ENCODE measurements around the gene PFKL.

PFKL gene

DNA sequence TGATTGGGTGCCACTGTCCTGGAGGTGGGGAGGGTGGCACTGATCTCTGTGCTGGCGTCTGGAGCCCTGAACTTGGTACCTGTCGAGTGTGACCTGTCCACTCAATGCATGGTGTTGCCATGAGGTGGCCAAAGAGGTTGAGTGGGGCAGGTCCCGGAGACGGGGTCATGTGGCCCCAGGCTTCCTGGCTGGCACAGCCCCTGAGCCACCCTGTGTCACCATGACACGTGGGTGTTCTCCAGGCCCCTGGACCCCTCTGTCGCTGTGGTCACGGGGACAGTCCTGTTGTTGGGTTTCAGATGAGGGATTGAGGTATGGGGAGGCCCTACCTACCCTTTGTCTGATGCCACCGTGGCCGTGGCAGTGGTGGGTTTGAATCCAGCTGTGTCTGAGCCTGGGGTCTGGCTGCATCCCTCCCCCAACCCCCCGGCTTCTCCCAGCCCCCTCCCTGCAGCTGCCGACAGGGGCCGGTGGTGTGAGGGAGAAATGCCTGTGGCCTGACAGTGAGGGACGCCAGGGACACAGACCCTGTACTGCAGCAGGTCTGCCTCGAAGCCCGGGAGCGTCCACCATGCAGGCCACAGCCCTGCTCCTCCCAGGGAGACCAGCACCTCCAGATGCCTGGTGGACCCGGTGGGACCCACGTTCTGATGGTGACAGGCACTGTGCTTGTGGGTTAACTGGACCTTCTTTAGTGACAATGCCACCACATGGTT lies 65.6 kb downstream of the PFKL start:
- no peak for DNase-seq

DNA sequence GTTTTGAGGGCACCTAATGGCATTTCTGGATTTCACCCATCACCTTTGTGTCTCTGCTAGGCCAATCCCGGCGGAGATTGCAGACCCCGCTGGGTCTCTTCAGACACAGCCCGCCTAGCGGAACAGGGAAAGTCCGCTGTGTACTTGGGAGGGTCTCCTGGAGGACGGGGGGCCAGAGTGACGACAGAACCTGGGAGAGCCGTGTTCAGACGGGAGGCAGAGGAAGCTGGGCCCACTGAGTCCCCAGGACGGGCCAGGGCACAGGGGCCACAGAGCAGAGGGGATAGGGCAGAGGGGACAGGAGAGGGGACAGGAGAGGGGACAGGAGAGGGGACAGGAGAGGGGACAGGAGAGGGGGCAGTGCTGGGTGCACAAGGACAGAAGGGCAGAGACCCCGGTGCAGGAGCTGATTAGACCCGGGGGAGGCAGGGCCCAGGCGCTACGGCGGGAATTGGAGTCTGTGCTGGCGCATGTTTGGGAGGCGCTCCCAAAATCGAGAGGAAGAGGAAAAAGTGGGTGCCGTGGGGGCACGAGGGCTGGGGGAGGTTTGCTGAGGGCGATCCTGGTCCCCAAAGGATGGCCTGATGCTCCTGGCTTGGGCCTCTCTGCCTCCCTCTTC lies 66.2 kb downstream of the PFKL start:
- DNase-seq: no peak

DNA sequence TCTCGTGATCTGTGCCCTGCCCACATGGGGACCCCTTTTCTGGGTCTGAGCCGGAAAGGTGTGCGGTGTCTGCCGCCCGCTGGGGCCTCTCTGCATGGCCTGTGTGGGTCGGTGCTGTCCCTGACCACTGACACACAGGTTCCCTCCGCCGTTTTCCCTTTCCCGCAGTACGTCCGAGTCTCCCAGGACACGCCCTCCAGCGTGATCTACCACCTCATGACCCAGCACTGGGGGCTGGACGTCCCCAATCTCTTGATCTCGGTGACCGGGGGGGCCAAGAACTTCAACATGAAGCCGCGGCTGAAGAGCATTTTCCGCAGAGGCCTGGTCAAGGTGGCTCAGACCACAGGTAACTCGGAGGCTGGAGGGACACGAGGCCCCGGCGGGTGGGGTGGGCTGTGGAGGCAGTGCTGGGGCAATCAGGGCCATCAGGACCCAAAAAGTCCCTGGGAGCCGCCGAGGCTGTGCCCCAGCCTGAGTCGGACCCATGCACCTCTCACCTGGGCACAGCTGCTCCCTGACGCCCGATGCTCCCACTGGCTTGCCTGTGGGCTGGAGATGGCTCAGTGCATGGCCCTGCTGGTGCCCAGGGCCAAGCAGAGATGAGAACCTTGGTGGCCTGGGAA lies 66.8 kb downstream of the PFKL start:
- DNase-seq: no peak

DNA sequence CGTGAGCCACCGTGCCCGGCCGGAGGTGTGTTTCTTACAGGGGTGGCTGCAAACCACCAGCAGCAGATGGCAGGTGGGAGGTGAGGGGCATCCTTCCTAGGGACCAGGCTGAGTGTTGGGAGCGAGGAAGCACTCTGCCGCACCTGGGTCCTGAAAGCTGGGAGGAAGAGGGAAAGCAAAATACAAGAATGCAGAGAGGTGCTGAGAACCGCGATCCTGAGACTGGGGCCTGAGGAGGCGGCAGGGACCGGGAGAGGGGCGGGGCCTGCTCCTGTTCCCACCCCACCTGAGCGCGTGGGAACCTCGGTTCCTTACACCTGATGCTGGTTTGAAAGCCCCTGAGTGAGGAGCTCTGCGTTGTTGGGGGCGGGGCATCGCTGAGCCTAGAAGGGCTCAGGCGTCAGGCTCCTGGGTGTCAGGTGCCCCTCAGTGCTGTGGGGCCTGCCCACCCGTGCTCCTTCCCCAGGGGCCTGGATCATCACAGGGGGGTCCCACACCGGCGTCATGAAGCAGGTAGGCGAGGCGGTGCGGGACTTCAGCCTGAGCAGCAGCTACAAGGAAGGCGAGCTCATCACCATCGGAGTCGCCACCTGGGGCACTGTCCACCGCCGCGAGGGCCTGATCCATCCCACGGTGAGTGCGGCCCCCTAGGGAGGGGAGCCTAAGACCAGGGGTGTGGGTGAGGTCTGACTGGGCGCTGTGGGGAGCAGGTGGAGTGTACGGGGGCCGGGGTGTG lies 69.0 kb downstream of the PFKL start:
- DNase-seq: no peak

DNA sequence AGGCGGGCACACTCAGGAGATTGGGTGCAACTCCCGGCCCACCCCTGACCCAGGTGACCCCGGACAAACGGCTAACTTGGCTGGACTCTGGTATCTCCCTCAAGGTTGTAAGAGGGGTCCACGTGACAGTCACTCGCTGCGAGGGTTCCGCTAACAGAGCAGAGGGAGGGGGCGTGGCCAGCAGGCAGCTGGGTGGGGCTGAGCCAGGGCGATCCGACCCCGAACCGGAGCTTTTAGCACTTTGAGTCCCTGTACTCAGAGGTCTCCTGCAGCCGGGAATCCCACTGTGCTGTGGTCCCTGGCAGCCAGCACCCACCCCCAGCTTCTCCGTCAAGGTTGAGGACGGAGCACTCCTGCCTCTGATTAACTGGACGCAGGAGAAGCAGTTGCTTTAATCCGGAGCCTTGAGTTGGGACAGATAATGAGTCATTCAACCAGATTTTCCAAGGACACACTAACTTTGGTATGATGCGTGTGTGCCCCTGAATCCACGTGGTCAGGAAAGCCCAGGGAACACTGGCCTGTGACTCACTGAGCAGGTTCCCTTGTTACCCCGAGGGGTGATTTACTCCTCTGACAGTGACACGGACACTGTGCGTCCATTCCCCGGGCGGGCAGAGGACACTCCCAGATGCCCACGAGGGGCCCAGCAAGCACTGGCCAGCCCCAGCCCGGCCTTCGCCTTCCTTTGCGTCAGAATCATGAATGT lies 70.3 kb downstream of the PFKL start:
- peak; percentile 23 for DNase-seq

DNA sequence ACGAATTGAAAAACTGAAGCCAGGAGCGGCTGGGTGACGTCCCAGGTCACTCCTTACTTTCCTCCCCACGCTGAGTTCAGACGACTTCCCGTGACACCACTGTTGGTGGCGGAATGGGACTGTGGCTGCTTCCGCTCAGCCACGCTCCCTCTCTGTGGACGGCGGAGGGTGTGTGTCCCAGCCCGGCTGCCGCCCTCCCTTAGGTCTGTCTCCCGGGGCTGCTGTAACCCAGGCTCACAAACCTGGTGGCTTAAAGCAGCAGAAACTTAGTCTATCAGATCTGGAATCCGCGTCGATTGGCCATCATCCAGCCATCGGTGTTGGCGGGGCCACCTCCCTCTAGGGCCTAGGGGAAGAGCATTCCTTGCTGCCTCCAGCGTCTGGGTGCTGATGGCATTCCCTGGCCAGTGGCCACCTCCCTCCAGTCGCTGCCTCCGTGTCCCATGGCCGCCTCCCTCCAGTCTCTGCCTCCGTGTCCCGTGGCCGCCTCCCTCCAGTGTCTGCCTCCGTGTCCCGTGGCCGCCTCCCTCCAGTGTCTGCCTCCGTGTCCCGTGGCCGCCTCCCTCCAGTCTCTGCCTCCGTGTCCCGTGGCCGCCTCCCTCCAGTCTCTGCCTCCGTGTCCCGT lies 71.0 kb downstream of the PFKL start:
- no peak for DNase-seq

DNA sequence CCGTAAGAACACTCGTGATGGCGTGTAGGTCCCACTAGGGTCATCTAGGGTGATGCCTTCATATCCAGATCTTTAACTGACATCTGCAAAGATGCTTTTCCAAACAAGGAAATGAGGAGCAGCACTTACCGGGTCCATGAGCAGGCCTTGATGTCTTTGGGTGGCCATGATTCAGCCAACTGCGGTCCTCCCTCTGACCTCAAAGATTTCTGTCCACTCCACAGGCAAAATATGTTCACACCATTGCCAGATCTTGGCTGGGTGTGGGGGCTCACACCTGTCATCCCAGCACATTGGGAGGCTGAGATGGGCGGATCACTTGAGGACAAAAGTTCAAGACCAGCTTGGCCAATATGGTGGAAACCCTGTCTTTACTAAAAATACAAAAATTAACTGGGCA lies 71.7 kb downstream of the PFKL start:
- no peak for DNase-seq

DNA sequence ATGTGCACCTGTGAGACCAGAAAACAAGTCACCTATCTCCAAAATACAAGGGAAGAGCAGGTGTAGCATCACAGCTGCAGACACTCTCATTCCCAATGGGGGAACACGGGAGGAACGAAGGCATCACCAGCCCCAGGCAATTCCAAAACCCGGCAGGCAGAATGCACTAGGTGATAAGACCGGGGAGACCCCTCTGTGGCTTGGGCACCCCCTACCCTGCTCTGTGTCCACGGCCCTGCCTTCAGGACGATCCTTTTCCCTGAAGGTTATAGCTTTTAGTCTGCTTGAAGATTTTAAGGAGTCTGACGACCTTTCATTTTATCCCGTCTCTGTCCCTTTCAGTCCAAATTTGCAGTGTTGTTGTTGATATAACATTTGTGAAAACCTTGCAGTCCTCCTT lies 72.8 kb downstream of the PFKL start:
- no peak for DNase-seq

DNA sequence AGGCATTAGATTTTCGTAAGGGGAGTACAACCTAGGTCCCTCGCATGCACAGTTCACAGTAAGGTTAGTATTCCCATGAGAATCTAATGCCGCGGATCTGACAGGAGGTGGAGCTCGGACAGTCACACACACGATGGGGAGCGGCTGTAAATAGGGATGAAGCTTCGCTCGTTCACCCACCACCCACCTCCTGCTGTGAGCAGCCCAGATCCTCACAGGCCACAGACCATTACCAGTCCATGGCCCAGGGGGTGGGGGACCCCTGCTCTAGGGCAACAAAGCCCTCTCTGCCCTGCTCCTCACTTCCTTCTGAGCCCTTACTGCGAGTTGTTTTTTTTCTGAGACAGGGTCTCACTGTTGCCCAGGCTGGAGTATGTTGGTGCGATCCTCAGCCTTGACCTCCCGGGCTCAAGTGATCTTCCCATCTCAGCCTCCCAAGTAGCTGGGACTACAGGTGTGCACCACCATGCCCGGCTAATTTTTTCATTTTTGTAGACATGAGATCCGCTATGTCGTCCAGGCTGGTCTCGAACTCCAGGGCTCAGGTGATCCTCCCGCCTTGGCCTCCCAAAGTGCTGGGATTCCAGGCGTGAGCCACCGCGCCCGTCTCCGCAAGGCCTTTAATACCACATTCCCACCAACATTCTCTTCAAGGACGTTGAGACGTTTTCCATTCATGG lies 74.9 kb downstream of the PFKL start:
- no peak for DNase-seq

DNA sequence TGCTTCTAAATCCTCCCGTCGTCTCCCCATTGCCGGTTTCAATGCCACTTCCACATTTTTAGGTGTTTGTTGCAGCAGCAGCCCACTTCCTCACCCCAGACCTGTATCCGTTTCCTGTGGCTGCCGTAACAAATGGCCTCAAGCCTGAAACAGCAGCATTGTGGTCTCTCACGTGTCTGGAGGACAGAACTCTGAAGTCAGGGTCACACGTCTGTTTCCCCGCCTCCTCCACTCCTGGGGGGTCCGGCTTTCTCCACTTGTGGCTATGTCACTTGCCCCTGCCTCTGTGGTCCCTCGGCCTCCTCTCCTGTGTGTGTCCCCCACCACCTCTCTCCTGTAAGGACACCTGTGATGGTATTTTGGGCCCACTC lies 75.4 kb downstream of the PFKL start:
- no peak for DNase-seq

DNA sequence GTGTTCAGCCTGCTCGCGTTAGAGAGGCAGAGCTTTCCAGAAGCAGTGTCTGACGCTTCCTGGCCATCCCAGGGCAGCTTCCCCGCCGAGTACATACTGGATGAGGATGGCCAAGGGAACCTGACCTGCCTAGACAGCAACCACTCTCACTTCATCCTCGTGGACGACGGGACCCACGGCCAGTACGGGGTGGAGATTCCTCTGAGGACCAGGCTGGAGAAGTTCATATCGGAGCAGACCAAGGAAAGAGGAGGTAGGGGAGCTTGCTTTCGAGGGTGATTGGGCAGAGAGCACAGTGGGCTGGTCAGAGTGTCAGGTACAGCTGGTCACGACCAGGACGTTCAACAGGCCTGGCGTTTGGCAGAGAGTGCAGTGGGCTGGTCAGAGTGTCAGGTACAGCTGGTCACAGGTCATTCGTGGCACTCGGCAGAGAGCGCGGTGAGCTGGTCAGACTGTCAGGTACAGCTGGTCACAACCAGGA lies 75.9 kb downstream of the PFKL start:
- no peak for DNase-seq

DNA sequence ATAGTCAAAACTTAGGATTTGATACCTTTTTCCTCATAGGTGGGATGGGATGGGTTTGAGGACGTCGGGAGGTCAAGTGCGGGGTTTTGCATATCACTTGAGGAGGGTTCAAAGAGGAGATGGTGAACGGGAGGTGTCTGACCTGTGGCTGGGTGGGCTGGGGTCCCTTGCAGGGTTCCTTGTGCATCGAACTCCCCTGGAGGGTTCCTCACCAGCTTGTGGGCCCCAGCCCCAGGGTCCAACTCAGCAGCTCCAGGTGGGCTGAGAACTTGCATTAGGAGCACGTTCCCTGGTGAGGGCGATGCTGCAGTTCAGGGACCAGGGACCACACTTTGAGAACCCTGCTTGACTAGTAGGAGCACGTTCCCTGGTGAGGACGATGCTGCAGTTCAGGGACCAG lies 76.8 kb downstream of the PFKL start:
- no peak for DNase-seq

Data from fibroblast of upper back skin (primary cell).